MG63 (cell line): ENCODE results near the gene ALDH16A1. TPM values are rescaled to one million over a fixed set of nuclear protein-coding genes. Genes with fewer than 3 reads are reported as not detected.
A peak's percentile ranks its signal among the peaks of the same experiment; 100 is the strongest.

ENCODE experiments used
- DNase-seq: peaks from one replicate; pipeline ENCODE4 v3.0.0-alpha.2; 2020
- H3K27me3 ChIP-seq: fragments of 250-450 bp; sonication (Bioruptor Pico); 2 replicates; pipeline ENCODE4 v1.5.1; 2020; ENCODE audit warnings: mild to moderate bottlenecking, moderate library complexity
- H3K36me3 ChIP-seq: fragments of 250-450 bp; sonication (Bioruptor Pico); 2 replicates; pipeline ENCODE4 v1.5.1; 2020; ENCODE audit warnings: mild to moderate bottlenecking, moderate library complexity
- H3K4me3 ChIP-seq: fragments of 250-450 bp; sonication (Bioruptor Pico); 2 replicates; pipeline ENCODE4 v1.5.1; 2020; ENCODE audit warnings: mild to moderate bottlenecking, moderate library complexity
- H3K9me3 ChIP-seq: fragments of 250-450 bp; sonication (Bioruptor Pico); 2 replicates; pipeline ENCODE4 v1.5.1; 2020; ENCODE audit warnings: mild to moderate bottlenecking, moderate library complexity
- total RNA-seq: library from RNA; depleted of rRNA; stranded (reverse); fragments of >200 nt; shearing (Covaris generic); gene quantifications from 2 replicates; pipeline ENCODE4 v1.2.3, GENCODE V29; 2014; ENCODE audit warnings: low replicate concordance

ALDH16A1 gene
- total RNA-seq, 1 experiment from 2014 or later: 86.4 TPM

GRCh38 chr19:49432141-49433073 is 20.6 kb upstream of the ALDH16A1 start:
- Histone ChIP-seq H3K4me3 (no peak overlapping the region), H3K27me3 (peaks cover 54% of the 10 kb centered on the region), H3K9me3 (no peaks in the 10 kb centered on the region), H3K36me3 (no peaks in the 10 kb centered on the region)
- no peak for DNase-seq

- H3K36me3 ChIP-seq: no peaks in the 10 kb centered on the region
- peaks cover 56% of the 10 kb centered on the region for H3K27me3 ChIP-seq
- no peaks in the 10 kb centered on the region for H3K9me3 ChIP-seq
- H3K4me3 ChIP-seq: no peak overlapping the region
- no peak for DNase-seq
These were observed 19.7 kb upstream of the ALDH16A1 start for GRCh38 chr19:49433240-49433901.

GRCh38 chr19:49434907-49435583 is 18.0 kb upstream of the ALDH16A1 start:
- Histone ChIP-seq H3K27me3 (peaks cover 65% of the 10 kb centered on the region), H3K9me3 (no peaks in the 10 kb centered on the region), H3K36me3 (no peaks in the 10 kb centered on the region), H3K4me3 (no peak overlapping the region)
- DNase-seq: no peak

- H3K27me3 ChIP-seq: peaks cover 66% of the 10 kb centered on the region
- no peaks in the 10 kb centered on the region for H3K36me3 ChIP-seq
- no peak for DNase-seq
- H3K9me3 ChIP-seq: no peaks in the 10 kb centered on the region
- H3K4me3 ChIP-seq: no peak overlapping the region
These were observed 17.4 kb upstream of the ALDH16A1 start for GRCh38 chr19:49435670-49436069.

GRCh38 chr19:49436381-49437017 is 16.5 kb upstream of the ALDH16A1 start:
- peaks cover 71% of the 10 kb centered on the region for H3K27me3 ChIP-seq
- H3K9me3 ChIP-seq: no peaks in the 10 kb centered on the region
- no peaks in the 10 kb centered on the region for H3K36me3 ChIP-seq
- no peak for DNase-seq
- no peak overlapping the region for H3K4me3 ChIP-seq

GRCh38 chr19:49437231-49437630 is 15.8 kb upstream of the ALDH16A1 start:
- DNase-seq: no peak
- no peaks in the 10 kb centered on the region for H3K36me3 ChIP-seq
- H3K9me3 ChIP-seq: no peaks in the 10 kb centered on the region
- H3K27me3 ChIP-seq: peaks cover 73% of the 10 kb centered on the region
- no peak overlapping the region for H3K4me3 ChIP-seq

- H3K36me3 ChIP-seq: no peaks in the 10 kb centered on the region
- no peaks in the 10 kb centered on the region for H3K9me3 ChIP-seq
- peaks cover 67% of the 10 kb centered on the region for H3K27me3 ChIP-seq
- H3K4me3 ChIP-seq: no peak overlapping the region
- no peak for DNase-seq
These were observed 14.8 kb upstream of the ALDH16A1 start for GRCh38 chr19:49438261-49438660.

- Histone ChIP-seq H3K4me3 (no peak overlapping the region), H3K27me3 (peaks cover 61% of the 10 kb centered on the region), H3K36me3 (no peaks in the 10 kb centered on the region), H3K9me3 (no peaks in the 10 kb centered on the region)
- DNase-seq: no peak
These were observed 13.2 kb upstream of the ALDH16A1 start for GRCh38 chr19:49439836-49440235.

- H3K36me3 ChIP-seq: no peaks in the 10 kb centered on the region
- DNase-seq: no peak
- H3K4me3 ChIP-seq: no peak overlapping the region
- H3K9me3 ChIP-seq: no peaks in the 10 kb centered on the region
- H3K27me3 ChIP-seq: peaks cover 61% of the 10 kb centered on the region
These were observed 12.4 kb upstream of the ALDH16A1 start for GRCh38 chr19:49440439-49441209.

- DNase-seq: no peak
- Histone ChIP-seq H3K4me3 (peak within 1 kb of the TSS; percentile 65), H3K36me3 (no peaks in the 10 kb centered on the region; the same call in 1 of the 2 replicates), H3K27me3 (peaks cover 58% of the 10 kb centered on the region), H3K9me3 (no peaks in the 10 kb centered on the region)
These were observed 11.6 kb upstream of the ALDH16A1 start, which contains the start of gene SLC17A7 for GRCh38 chr19:49441210-49441959. SLC17A7 (minus strand) TSS chr19:49441527; CDS start chr19:49441379, 148 bp downstream.

GRCh38 chr19:49441960-49442350 is 11.1 kb upstream of the ALDH16A1 start:
- H3K9me3 ChIP-seq: no peaks in the 10 kb centered on the region
- DNase-seq: no peak
- H3K36me3 ChIP-seq: peaks cover 5% of the 10 kb centered on the region
- no peak overlapping the region for H3K4me3 ChIP-seq
- peaks cover 52% of the 10 kb centered on the region for H3K27me3 ChIP-seq

GRCh38 chr19:49442354-49442753 is 10.7 kb upstream of the ALDH16A1 start:
- Histone ChIP-seq H3K9me3 (no peaks in the 10 kb centered on the region), H3K36me3 (peaks cover 9% of the 10 kb centered on the region), H3K4me3 (peak overlapping the region; percentile 65), H3K27me3 (peaks cover 48% of the 10 kb centered on the region)
- DNase-seq: peak; percentile 36

- H3K36me3 ChIP-seq: peaks cover 14% of the 10 kb centered on the region
- peak overlapping the region; percentile 65 for H3K4me3 ChIP-seq
- peak; percentile 98 for DNase-seq
- H3K27me3 ChIP-seq: peaks cover 43% of the 10 kb centered on the region
- no peaks in the 10 kb centered on the region for H3K9me3 ChIP-seq
These were observed 10.2 kb upstream of the ALDH16A1 start for GRCh38 chr19:49442771-49443365.

GRCh38 chr19:49443366-49444099 is 9.5 kb upstream of the ALDH16A1 start:
- peak; percentile 96 for DNase-seq
- H3K4me3 ChIP-seq: peak overlapping the region; percentile 65
- H3K36me3 ChIP-seq: peaks cover 19% of the 10 kb centered on the region
- peaks cover 36% of the 10 kb centered on the region for H3K27me3 ChIP-seq
- no peaks in the 10 kb centered on the region for H3K9me3 ChIP-seq
